Duodenal mucosa (tissue), 2 donors: ENCODE results near the gene DDX51.
A peak's percentile ranks its signal among the peaks of the same experiment; 100 is the strongest.

Experiments used
- H3K27ac ChIP-seq: one replicate; pipeline ENCODE4 v1.7.0; 2013; ENCODE audit warnings: low read depth, low read length
- H3K27me3 ChIP-seq, 2 donors: one replicate each; pipeline ENCODE4 v1.7.0; 2013; ENCODE audit warnings: low read length in 2 of 2, control low read depth in 1 of 2; ENCODE audit not compliant: insufficient read depth in 2 of 2, control insufficient read depth in 1 of 2
- H3K36me3 ChIP-seq, 2 donors: one replicate each; pipeline ENCODE4 v1.7.0; 2013; ENCODE audit warnings: low read length in 2 of 2, control low read depth in 1 of 2; ENCODE audit not compliant: insufficient read depth in 2 of 2, control insufficient read depth in 1 of 2
- H3K4me1 ChIP-seq, 2 donors: one replicate each; pipeline ENCODE4 v1.7.0; 2013; ENCODE audit warnings: low read length in 2 of 2, control low read depth in 1 of 2; ENCODE audit not compliant: insufficient read depth in 2 of 2, control insufficient read depth in 1 of 2
- H3K4me3 ChIP-seq, 2 donors: one replicate each; pipeline ENCODE4 v1.7.0; 2013; ENCODE audit warnings: low read length in 2 of 2, low read depth in 1 of 2
- H3K9ac ChIP-seq, 2 donors: one replicate each; pipeline ENCODE4 v1.7.0; 2013; ENCODE audit warnings: low read length in 2 of 2, low read depth in 1 of 2
- H3K9me3 ChIP-seq, 2 donors: one replicate each; pipeline ENCODE4 v1.7.0; 2013; ENCODE audit warnings: low read length in 2 of 2, control low read depth in 1 of 2; ENCODE audit not compliant: control insufficient read depth in 1 of 2

DDX51 gene

GRCh38 chr12:132160016-132160415 is 15.9 kb upstream of the DDX51 start:
- H3K36me3 ChIP-seq: peaks cover 13 to 32% of the 10 kb centered on the region in 2 donors
- H3K9me3 ChIP-seq: no peaks in the 10 kb centered on the region
- H3K4me3 ChIP-seq: no peak overlapping the region
- H3K27me3 ChIP-seq: peaks cover 0 to 3% of the 10 kb centered on the region in 2 donors
- no peak overlapping the region for H3K9ac ChIP-seq
- H3K4me1 ChIP-seq: peaks cover 0 to 3% of the 10 kb centered on the region in 2 donors
- H3K27ac ChIP-seq: no peak overlapping the region

- Histone ChIP-seq H3K9me3 (no peaks in the 10 kb centered on the region), H3K27me3 (peaks cover 0 to 3% of the 10 kb centered on the region in 2 donors), H3K36me3 (peaks cover 13 to 32% of the 10 kb centered on the region in 2 donors), H3K4me3 (no peak overlapping the region), H3K9ac (no peak overlapping the region), H3K4me1 (peaks cover 0 to 3% of the 10 kb centered on the region in 2 donors), H3K27ac (no peak overlapping the region)
These were observed 15.5 kb upstream of the DDX51 start for GRCh38 chr12:132159555-132160003.

- H3K27ac ChIP-seq: no peak overlapping the region
- no peak overlapping the region for H3K4me3 ChIP-seq
- peaks cover 13 to 32% of the 10 kb centered on the region in 2 donors for H3K36me3 ChIP-seq
- no peaks in the 10 kb centered on the region for H3K9me3 ChIP-seq
- peaks cover 0 to 3% of the 10 kb centered on the region in 2 donors for H3K27me3 ChIP-seq
- peaks cover 3 to 9% of the 10 kb centered on the region in 2 donors for H3K4me1 ChIP-seq
- H3K9ac ChIP-seq: no peak overlapping the region
These were observed 14.8 kb upstream of the DDX51 start for GRCh38 chr12:132158677-132159554.

GRCh38 chr12:132157733-132158409 is 13.8 kb upstream of the DDX51 start:
- Histone ChIP-seq H3K27ac (no peak overlapping the region), H3K27me3 (no peaks in the 10 kb centered on the region), H3K9ac (no peak overlapping the region), H3K9me3 (no peaks in the 10 kb centered on the region), H3K4me3 (no peak overlapping the region), H3K4me1 (peaks cover 4 to 7% of the 10 kb centered on the region in 2 donors), H3K36me3 (peaks cover 13 to 32% of the 10 kb centered on the region in 2 donors)

GRCh38 chr12:132156573-132157325 is 12.6 kb upstream of the DDX51 start:
- Histone ChIP-seq H3K4me3 (no peak overlapping the region), H3K9ac (no peak overlapping the region), H3K27ac (no peak overlapping the region), H3K36me3 (peaks cover 13 to 34% of the 10 kb centered on the region in 2 donors), H3K4me1 (peaks cover 4 to 6% of the 10 kb centered on the region in 2 donors), H3K27me3 (no peaks in the 10 kb centered on the region), H3K9me3 (no peaks in the 10 kb centered on the region)

- Histone ChIP-seq H3K36me3 (peaks cover 13 to 34% of the 10 kb centered on the region in 2 donors), H3K9me3 (no peaks in the 10 kb centered on the region), H3K27me3 (no peaks in the 10 kb centered on the region), H3K4me3 (no peak overlapping the region), H3K27ac (no peak overlapping the region), H3K4me1 (peaks cover 4 to 6% of the 10 kb centered on the region in 2 donors), H3K9ac (no peak overlapping the region)
These were observed 11.9 kb upstream of the DDX51 start for GRCh38 chr12:132155771-132156572.

GRCh38 chr12:132154941-132155770 is 11.0 kb upstream of the DDX51 start:
- peaks cover 4 to 6% of the 10 kb centered on the region in 2 donors for H3K4me1 ChIP-seq
- no peaks in the 10 kb centered on the region for H3K27me3 ChIP-seq
- no peaks in the 10 kb centered on the region for H3K9me3 ChIP-seq
- H3K36me3 ChIP-seq: peaks cover 13 to 34% of the 10 kb centered on the region in 2 donors
- no peak overlapping the region for H3K4me3 ChIP-seq
- no peak overlapping the region for H3K27ac ChIP-seq
- no peak overlapping the region for H3K9ac ChIP-seq

- Histone ChIP-seq H3K27ac (no peak overlapping the region), H3K4me3 (peak overlapping the region; percentile 50 to 57), H3K27me3 (no peaks in the 10 kb centered on the region), H3K9me3 (no peaks in the 10 kb centered on the region), H3K4me1 (peaks cover 4 to 6% of the 10 kb centered on the region in 2 donors), H3K36me3 (peaks cover 13 to 34% of the 10 kb centered on the region in 2 donors), H3K9ac (peak overlapping the region in 1 of 2 donors; percentile 36)
These were observed 10.2 kb upstream of the DDX51 start for GRCh38 chr12:132154341-132154761.
